SW480 (cell line): ENCODE measurements around the gene TRERF1.

Experiments
- DNase-seq: peaks from one replicate; pipeline ENCODE4 v3.0.0-alpha.2; 2016; ENCODE audit warnings: low spot score

Gene TRERF1

DNA sequence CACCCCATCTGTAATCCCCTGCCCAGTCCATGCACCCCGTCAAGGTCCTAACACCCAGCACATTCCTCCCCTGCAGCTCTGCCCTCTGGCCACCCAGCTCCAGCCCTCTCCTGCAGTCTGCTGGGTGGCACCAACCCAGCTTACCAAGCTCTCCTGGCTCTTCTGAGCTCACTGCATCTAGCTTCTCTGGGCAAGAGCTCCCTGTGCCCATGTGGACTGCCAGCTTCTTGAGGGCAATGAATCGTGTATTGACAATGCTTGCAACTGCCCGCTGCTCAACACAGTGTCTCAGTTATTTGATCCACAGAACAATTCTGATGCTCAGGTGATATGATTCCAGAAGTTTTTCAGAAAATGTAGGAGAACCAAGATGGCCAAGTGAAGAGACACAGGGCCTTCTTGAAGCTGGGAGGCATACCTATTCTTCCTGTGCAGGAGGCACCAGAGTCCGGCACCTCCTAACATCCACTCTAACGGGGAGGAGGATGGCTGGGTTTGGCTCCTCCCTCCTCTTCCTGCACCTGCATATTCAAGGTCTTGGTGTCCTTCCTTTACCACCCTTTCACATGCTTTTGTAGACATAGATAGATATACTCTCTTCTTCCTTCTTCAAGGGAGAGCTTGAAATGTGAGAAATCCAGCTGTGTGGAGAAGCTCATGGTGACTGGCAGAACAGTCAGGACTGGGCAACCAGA is 85.6 kb downstream of the TRERF1 start:
- DNase-seq = no peak

DNA sequence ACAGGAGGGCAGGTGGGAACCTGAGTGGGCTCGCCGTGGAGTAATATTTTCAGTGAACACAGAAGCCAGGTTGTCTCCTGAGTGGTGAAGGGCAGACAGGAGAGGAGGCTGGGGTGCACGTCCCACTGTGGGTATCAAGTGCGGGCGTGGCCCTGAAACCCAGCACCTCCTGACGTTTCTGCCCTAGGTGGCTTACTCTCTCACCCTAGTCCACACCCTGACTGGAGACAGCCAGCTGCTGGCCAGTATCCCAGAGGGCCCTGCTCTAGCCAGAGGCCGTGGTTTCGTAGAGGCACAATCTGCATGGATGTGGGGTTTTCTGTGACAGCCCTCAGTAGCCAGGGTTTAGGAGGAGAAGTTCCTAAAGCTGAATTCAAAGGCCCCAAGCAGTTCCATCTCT is 86.7 kb downstream of the TRERF1 start:
- DNase-seq = no peak

DNA sequence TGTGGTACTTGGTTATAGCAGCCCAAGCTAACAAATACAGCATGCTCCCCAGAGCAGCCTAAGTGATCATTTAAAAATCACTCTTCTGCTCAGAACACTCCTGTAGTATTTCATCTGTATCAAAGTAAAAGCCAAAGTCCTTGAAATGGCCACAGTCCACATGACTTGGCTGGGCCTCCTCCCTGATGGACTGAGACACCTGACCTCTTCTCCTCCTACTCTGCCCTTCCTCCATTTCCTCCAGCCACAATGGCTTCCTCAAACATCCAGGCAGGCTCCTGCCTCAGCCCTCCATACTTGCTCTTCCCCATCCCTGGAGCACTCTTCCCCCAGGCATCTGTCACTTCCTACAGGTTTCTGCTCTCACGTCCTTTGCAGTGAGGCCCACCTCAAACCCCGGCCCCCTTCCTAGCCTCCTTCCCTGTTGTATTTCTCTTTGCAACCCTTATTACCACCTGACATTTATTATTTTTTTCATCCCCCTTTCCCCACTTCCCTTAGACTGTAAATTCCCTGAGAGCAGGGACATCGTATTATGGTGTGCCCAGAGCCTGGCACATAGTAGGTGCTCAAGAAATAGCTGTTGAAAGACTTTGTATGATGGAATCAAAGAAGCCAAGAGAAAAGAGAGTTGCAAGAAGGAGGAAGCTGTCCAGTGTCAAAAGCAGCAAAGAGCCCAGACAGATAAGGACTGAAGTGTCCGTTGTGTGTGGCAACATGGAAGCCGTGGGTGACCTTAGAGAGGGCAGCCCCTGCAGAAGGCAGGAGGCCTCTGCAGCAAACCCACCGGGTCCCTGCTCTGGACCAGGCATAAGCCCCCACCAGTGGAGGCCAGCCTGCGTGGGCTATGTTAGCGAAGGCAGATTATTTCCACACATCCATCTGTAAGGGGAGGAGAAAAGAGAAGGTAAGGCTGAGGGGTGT is 87.5 kb downstream of the TRERF1 start:
- no peak for DNase-seq

DNA sequence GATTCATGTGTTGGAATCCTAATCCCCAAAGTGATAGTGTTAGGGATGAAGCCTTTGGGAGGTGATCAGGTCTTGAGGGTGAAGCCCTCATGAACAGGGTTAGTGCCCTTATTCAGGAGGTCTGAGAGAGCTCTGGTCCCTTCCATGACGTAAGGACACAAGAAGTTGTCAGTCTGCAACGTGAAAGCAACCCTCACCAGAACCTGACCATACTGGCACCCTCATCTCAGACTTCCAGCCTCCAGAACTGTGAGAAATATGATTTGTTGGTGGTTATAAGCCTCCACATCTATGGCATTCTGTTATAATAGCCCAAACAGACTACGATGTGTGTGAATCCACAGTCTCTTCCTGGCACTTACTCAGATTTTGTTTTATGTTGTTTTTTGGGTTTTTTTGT is 90.7 kb downstream of the TRERF1 start:
- no peak for DNase-seq

DNA sequence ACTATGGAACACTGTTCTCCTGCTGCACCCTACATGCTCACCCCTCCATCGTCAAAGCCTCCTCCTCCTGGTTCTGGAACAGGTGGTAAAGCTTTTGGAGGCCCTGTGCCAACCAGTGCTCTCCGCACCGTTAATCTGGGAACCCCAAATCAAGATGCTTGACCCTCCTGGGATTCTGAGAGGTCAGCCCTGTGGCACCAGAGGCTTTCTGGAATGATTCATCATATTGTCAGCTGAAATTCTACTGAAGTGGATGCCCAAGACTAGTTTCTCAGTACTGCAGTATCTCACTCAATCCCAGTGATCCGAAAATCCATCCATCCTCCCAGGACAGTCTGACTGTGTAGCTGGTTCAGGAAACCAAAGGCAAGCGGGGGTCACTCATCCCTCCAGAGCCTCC is 92.7 kb downstream of the TRERF1 start:
- DNase-seq = no peak

DNA sequence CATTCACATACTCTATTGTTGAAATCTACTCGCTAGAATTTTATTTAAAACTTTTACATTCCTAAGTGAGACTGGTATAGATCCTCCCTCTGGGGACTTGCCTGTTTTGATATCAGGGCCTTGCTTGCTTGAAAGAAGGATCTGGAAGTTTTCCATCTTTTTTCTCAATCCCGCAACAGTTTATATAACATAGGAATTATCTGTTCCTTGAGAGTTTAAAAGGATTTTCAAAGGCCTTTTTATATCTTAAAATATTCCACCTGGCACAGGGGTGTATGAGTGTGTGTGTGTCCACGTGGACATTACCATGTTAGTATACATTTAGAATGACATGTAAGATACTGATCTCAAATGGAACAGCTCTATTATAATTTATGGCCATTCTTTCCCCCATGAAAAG is 96.3 kb downstream of the TRERF1 start:
- no peak for DNase-seq

DNA sequence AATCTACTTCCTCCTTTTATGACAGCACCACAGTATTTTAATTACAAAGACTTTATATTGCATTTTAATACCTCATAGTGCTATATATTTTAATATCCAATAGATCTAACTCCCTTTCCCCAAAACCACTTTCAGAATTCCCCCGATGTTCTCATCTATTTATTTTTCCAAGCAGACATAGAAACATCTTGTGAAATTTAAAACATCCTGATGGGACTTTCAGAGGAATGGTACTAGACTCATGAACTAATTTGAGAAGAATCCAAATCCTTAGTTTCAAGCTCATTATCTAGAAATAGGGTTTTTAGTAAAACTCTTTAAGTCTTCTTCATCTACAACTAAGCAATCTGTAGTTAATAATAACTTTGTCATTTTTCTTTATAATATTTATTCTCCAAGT is 97.0 kb downstream of the TRERF1 start:
- DNase-seq = no peak

DNA sequence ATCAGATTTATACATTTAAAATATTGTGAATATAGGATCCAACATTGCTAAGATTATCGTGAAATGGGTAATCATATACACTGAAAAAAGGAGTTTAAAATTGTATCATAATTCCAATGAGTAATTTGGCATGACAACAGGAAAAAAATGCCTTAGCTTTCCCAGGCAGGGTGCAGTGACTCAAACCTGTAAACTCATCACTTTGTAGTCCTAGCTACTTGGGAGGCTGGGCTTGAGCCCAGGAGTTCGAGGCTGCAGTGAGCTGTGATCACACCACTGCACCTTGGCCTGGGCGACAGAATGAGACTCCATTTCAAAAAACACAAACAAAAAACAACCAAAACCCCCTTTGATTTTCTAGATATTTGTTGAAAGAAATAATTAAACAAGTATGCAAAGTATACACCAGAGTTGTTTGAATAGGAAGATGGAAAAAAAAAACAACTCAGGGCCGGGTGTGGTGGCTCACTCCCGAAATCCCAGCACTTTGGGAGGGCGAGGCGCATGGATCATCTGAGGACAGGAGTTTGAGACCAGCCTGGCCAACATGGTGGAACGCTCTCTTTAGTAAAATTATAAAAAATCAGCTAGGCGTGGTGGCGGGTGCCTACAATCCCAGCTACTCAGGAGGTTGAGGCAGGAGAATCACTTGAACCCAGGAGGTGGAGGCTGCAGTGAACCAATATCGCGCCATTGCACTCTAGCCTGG is 98.7 kb downstream of the TRERF1 start:
- DNase-seq = no peak

DNA sequence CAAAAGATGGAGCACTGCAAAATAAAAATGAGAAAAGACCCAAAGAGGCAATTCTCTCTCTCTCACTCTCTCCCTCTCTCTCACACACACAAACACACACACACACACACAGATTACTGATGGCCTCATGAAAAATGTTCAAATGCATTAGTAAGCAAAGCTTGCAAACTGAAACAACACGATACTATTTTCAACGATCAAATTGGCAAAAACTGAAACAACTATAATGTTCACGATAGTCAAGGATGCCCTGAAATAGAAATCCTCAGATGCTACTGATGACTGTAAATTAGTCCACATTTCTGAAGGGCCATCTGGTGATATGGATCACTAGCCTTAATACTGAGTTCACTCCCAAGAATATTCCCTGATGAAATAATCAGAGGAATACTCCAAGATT is 100.8 kb downstream of the TRERF1 start:
- DNase-seq = no peak

DNA sequence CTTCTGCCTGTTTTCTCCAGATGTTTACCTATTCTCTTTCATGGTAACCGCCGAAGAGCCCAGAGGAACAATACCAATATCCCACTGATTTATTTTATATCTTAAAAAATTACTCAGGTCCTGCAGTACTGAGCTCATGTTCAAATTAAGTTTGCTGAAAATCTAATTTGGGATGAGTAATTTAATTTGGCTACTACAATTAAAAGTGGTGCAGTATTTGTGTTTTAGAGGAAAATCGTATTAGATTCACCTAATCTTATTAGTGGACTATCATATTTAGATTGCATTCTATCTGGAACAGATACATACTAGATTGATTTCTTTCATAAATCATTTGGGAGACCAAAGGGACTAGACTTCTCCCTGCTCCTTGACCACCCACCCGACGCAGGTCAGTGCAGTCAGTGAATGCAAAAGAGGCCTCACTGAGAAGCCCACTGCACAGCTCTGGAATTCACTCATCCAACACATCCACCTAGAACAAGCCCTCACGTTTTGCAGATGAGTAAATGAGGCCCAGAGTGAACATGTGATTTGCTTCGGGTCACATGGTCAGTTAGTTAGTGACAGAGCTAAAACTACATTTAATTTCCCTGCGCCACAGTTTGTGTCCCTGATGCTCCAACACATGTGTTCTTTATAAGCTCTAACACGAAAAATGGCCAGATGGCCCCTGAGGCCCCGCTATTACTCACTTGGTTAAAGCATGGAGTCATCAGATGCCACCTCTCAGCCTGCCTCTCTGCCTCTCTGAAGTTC is 101.8 kb downstream of the TRERF1 start:
- no peak for DNase-seq

DNA sequence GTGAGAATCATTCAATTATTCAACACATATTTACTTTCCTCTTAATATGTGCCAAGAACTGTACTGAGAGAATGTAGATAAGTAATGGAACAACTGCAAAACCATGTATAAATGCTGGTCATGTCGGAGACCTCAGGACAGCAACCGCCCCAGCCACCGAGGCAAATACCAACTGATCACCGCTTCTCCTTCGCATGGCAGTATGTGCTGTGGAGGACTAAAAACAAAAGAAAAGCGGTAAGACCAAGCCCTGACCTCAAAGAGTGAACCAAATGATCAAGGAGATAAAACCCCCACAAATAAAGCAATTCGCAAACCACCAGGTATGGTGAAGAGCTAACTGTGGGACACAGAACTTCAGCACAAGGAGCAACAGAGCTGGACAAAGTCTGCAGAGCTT is 104.3 kb downstream of the TRERF1 start:
- no peak for DNase-seq

DNA sequence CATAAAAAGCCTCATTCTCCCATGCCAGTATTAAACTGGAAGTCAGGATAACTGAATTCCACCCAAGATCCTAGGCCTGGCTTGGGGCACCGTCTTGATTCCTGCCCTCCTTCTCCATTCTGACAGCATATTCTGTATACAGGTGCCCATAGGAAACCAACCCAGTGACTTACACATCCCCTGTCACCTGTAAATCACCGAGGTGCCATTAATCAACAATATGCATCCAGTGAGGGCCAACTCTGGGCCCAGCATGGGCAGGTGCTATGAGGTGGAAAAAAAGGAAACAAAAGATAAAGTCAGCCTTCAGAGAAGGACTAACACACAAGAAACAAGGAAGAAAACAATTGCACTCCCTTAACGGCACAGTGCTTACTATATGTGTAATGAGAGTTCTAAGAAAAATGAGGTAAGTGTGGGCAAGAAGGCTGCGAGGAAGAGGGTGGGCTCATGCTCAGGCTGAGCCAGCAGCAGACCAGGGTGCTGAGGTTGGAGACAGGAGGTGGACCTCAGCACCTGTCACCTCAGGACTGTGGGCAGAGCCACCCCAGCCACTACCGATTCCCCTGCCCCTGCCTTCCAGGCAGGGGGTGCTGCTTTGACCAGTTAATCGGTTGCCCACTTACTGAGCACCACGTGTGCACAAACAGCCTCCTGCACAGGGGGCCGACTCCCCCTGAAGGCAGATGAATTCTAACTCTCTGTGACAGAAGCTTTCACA is 105.9 kb downstream of the TRERF1 start:
- DNase-seq = no peak

DNA sequence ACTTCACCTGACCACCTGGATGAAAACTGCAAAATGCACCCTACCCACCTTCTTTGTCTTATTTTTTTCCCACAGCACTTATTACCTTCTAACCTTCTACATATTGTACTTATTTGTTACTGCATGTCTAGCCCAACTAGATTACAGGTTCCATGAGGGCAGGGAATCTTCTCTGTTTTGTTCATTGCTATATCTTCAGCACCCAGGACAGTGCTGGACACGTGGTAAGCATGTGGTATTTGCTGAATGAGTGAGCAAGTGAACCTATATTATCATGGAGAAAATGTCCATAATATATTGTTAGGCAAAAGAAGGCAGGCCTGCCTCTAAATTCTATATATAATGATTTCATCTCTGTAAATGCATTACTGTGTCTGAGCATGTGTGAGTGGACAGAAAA is 107.0 kb downstream of the TRERF1 start:
- no peak for DNase-seq

DNA sequence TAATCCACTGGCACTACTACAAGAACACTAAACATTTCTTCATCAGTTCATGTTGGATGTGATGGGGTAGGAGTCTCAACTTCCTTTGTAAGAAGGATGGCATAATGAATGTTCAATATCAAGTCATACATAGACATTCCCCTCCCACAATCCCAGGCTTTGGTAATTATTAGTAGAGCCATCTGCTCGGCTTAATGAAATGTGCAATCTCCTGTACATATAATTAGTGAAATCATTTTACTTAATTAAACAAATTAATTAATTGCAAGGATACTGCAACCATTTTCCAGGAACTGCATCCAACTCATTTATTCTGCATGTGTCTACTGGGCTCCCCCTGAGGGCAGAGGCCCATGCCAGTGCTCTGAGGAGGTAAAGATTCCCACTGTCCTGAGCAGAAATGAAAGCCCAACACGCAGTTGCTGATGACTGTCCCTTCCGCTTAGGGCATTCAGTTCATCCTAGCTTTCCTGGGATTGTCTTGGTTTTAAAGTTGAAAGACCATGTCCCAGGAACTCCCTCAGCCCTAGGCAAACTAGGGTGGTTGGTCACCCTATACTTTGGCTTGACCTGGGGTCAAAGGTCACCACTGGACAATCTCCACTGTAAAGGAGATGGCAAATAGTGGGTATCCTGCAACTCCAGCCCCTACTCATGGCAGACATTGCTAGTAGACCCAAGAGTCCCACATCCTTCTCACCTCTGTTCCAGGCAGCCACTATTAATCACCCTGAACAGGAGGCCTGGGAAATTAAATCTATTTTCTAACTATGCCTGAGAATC is 109.8 kb downstream of the TRERF1 start:
- DNase-seq = no peak

DNA sequence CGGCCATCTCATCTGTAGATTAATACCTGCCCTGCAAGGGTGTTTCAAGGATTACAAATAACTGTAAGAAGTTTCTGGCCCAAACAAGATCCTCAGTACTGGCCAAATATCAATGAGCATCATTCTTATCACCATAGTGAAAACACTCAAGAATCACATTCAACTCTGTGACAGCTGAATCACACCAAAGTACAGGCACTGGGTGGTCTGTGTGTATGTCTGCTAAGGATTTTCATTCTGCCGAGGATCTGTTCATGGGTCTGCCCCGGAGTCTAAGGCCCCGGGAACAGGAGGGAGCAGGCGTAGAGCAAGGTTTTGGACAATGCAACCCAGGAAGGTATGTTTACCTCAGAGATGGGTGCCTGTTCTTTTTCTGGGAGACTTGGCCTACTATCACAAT is 110.5 kb downstream of the TRERF1 start:
- no peak for DNase-seq

DNA sequence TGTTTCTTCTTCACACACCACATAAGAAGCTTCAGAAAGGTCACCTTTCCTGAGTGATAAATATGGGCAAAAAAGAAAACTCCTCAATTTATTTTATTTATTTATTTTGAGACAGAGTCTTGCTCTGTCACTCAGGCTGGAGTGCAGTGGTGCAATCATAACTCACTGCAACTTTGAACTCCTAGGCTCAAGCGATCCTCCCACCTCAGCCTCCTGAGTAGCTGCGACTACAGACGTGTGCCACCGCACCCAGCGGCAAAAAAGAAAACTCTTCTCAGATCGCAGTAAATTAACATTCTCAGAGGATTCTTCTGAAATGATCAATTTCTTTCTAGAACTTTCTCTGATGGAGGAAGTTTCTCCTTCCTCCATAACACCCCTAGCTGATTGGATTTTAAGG is 111.2 kb downstream of the TRERF1 start:
- DNase-seq = no peak

DNA sequence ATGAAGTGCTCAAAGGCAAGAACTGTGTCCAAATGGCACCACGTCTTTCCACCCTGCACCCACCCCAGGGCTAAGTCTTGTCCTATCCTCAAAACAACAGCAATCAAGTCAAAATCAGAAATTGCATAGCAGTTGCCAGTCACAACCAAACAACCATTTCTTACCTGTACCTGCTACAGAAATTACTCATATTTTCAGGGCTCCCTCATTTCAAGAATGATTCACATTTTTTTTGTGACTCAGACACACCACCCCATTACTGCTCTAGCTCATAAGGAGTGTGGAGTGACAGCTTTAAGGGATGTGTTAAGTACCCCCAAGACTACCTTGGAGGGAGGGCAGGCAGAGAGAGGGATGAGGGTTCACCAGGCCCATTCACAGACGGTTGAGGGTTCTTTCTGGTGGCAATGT is 111.7 kb downstream of the TRERF1 start:
- DNase-seq = peak; percentile 20

DNA sequence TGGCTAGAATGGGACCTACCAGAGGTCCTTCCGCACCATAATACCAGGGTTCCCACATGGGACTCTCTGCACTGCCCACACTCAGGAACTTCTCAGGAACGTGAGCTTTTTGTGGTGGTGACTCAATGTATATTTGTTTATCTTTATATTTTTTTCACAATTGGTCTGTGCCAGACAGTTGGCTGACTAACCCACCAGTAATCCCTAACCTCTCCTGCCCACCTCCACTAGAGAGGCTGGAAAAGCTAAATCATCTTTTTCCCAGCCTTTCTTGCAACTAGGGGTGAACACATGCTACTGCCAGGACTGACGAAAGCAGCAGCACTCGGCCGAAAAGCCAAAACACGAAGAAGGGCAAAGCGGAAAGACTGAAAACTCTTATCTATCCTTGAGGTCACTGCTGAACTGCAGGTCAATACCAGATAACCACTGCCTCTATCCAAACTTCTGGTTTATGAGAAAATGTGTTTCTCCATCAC is 112.9 kb downstream of the TRERF1 start:
- DNase-seq = peak; percentile 95

DNA sequence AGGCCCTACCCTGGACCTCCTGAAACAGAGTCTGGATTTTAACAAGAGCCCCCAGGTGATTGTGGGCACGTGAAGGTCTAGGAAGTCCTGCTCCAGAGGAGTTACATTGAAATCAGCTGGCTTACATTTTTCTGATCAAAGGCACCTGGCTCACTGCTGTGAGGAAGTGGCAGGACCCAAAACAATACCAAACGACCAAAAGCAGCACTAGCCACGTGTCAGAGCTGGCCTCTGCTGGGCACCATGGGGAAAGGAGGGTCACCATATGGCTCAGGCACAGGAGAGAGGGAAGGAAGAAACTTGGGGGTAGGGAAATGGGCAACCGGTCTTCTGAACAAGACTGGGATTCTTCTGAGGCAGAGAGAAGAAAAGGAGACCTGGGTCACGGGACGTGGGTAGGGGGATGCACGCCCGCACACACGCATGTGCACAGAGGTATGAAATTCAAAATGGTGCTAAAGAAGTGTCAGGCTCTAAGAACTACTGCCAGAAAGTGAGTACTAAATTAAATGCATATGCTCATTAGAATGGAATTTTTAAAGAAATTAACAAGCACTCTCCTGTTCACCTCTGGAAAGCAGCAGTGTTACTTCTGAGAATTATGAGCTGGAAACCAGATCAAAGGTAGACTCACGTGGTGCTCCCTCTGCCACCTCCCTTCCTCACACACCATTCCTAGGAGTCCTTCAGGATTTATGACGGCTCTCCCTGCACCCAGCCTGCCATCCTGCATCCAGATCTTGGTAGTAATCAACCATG is 113.6 kb downstream of the TRERF1 start:
- peak; percentile 35 for DNase-seq

DNA sequence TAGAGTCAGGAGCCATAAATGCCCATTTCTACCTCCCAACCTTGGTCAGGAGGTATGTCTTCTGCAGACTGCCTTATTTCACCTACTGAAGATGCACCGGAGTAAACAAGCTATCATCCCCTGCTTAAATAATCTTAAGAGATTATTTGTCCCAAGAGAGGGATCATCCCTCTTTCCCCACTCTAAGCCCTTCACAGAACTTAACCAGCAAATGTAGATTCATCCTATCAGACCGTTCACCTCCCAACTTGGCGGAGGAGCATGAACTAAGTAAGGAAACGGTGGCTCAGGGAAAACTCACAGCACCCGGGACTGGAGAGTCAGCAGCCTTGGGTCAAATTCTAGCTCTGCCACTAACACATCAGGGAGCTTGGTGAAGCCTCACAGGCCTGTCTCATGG is 115.3 kb downstream of the TRERF1 start:
- no peak for DNase-seq
